GM19468 (cell line): Measurements from ENCODE around the gene RAMP1.
"Not testable (repeated sequence)": the region's sequence is repeated elsewhere in the genome, so short reads cannot be mapped to it uniquely, and the experiment has no call there.

ENCODE experiments used
- ATAC-seq: cut with Tn5 transposase; IDR thresholded peaks from one replicate; pipeline ENCODE4 v1.9.1; 2021; ENCODE audit warnings: mild to moderate bottlenecking, moderate library complexity, moderate number of reproducible peaks; ENCODE audit not compliant: unreplicated experiment; ENCODE audit errors: extremely low read depth

The RAMP1 gene

GRCh38 chr2:237863102-237863511 is 3.7 kb downstream of the RAMP1 start:
- no peak for ATAC-seq

GRCh38 chr2:237863689-237864443 is 4.4 kb downstream of the RAMP1 start:
- ATAC-seq, result no peak

- ATAC-seq, result no peak
These were observed 5.1 kb downstream of the RAMP1 start for GRCh38 chr2:237864444-237864931.

- no peak for ATAC-seq
These were observed 5.7 kb downstream of the RAMP1 start for GRCh38 chr2:237864940-237865622.

GRCh38 chr2:237865623-237866041 is 6.2 kb downstream of the RAMP1 start:
- no peak for ATAC-seq

- no peak for ATAC-seq
These were observed 6.7 kb downstream of the RAMP1 start for GRCh38 chr2:237866101-237866621.

- no peak for ATAC-seq
These were observed 8.0 kb downstream of the RAMP1 start for GRCh38 chr2:237867465-237867864.

- not testable (repeated sequence) for ATAC-seq
These were observed 8.7 kb downstream of the RAMP1 start for GRCh38 chr2:237868074-237868473.

- no peak for ATAC-seq
These were observed 9.4 kb downstream of the RAMP1 start for GRCh38 chr2:237868631-237869342.

GRCh38 chr2:237869343-237870102 is 10.1 kb downstream of the RAMP1 start:
- no peak for ATAC-seq

GRCh38 chr2:237870126-237870525 is 10.7 kb downstream of the RAMP1 start:
- no peak for ATAC-seq

- ATAC-seq, result no peak
These were observed 11.6 kb downstream of the RAMP1 start for GRCh38 chr2:237870754-237871651.

GRCh38 chr2:237872178-237872887 is 12.9 kb downstream of the RAMP1 start:
- ATAC-seq, result no peak

- ATAC-seq, result no peak
These were observed 14.0 kb downstream of the RAMP1 start for GRCh38 chr2:237873421-237873831.

GRCh38 chr2:237873897-237874551 is 14.6 kb downstream of the RAMP1 start:
- ATAC-seq, result no peak

GRCh38 chr2:237874585-237875161 is 15.2 kb downstream of the RAMP1 start:
- ATAC-seq, result no peak

- no peak for ATAC-seq
These were observed 16.0 kb downstream of the RAMP1 start for GRCh38 chr2:237875256-237876060.
